ENCODE measurements around the gene SSC5D. TPM values are rescaled to one million over a fixed set of nuclear protein-coding genes. Genes with fewer than 3 reads are reported as not detected.

The SSC5D gene
- total RNA-seq, 6 experiments from 2014 or later, result 47.7 to 59.9 (median 51.9) TPM

GRCh38 chr19:55546822-55547614 lies 58.8 kb downstream of the SSC5D start:
- H3K9me3 Mint-ChIP-seq, result no peaks in the 10 kb centered on the region
- H3K36me3 Mint-ChIP-seq (ENCODE audit: low read depth), result no peaks in the 10 kb centered on the region
- TF ChIP-seq CTCF (IDR thresholded peaks at IDR 0.05), result no peak
- DNase-seq, result peak; percentile 47
- peaks cover 47% of the 10 kb centered on the region for H3K4me1 Mint-ChIP-seq (ENCODE audit: low read depth)
- H3K27ac Mint-ChIP-seq, result peak overlapping the region; percentile 76
- peaks cover 7% of the 10 kb centered on the region; the same call in 1 of the 2 replicates for H3K27me3 Mint-ChIP-seq (ENCODE audit: insufficient read depth)
- peak overlapping the region; percentile 25; the same call in 1 of the 2 replicates for H3K4me3 Mint-ChIP-seq

- peak; percentile 90 for DNase-seq
- H3K27ac Mint-ChIP-seq, result peak overlapping the region; percentile 99
- H3K27me3 Mint-ChIP-seq (ENCODE audit: insufficient read depth), result peaks cover 7% of the 10 kb centered on the region; the same call in 1 of the 2 replicates
- H3K4me1 Mint-ChIP-seq (ENCODE audit: low read depth), result peaks cover 71% of the 10 kb centered on the region
- no peaks in the 10 kb centered on the region for H3K36me3 Mint-ChIP-seq (ENCODE audit: low read depth)
- no peak for TF ChIP-seq CTCF (IDR thresholded peaks at IDR 0.05)
- H3K9me3 Mint-ChIP-seq, result no peaks in the 10 kb centered on the region
- H3K4me3 Mint-ChIP-seq, result peak overlapping the region; percentile 84
These were observed 61.5 kb downstream of the SSC5D start for GRCh38 chr19:55549500-55550320.

- peak; percentile 14 for DNase-seq
- Mint-ChIP-seq H3K9me3 (no peaks in the 10 kb centered on the region), H3K4me1 (ENCODE audit: low read depth) (peaks cover 68% of the 10 kb centered on the region), H3K27ac (peak overlapping the region; percentile 99), H3K27me3 (ENCODE audit: insufficient read depth) (peaks cover 4% of the 10 kb centered on the region; the same call in 1 of the 2 replicates), H3K36me3 (ENCODE audit: low read depth) (no peaks in the 10 kb centered on the region), H3K4me3 (peak overlapping the region; percentile 84)
- no peak for TF ChIP-seq CTCF (IDR thresholded peaks at IDR 0.05)
These were observed 62.0 kb downstream of the SSC5D start for GRCh38 chr19:55550321-55550650.

GRCh38 chr19:55552206-55552605 lies 64.0 kb downstream of the SSC5D start:
- H3K27ac Mint-ChIP-seq, result peak overlapping the region; percentile 89
- peak overlapping the region; percentile 82 for H3K4me3 Mint-ChIP-seq
- TF ChIP-seq CTCF (IDR thresholded peaks at IDR 0.05), result no peak
- no peaks in the 10 kb centered on the region; the same call in 1 of the 2 replicates for H3K27me3 Mint-ChIP-seq (ENCODE audit: insufficient read depth)
- H3K9me3 Mint-ChIP-seq, result no peaks in the 10 kb centered on the region
- H3K4me1 Mint-ChIP-seq (ENCODE audit: low read depth), result peaks cover 52% of the 10 kb centered on the region
- DNase-seq, result no peak
- H3K36me3 Mint-ChIP-seq (ENCODE audit: low read depth), result no peaks in the 10 kb centered on the region

- peak overlapping the region; percentile 82 for H3K4me3 Mint-ChIP-seq
- H3K27ac Mint-ChIP-seq, result peak overlapping the region; percentile 89
- H3K27me3 Mint-ChIP-seq (ENCODE audit: insufficient read depth), result no peaks in the 10 kb centered on the region; the same call in 1 of the 2 replicates
- no peak for TF ChIP-seq CTCF (IDR thresholded peaks at IDR 0.05)
- peaks cover 48% of the 10 kb centered on the region for H3K4me1 Mint-ChIP-seq (ENCODE audit: low read depth)
- peak; percentile 76 for DNase-seq
- H3K9me3 Mint-ChIP-seq, result no peaks in the 10 kb centered on the region
- H3K36me3 Mint-ChIP-seq (ENCODE audit: low read depth), result no peaks in the 10 kb centered on the region
These were observed 64.4 kb downstream of the SSC5D start for GRCh38 chr19:55552620-55553019.

Data from HFFc6 (cell line).